Stimulated activated naive CD8-positive, alpha-beta T cell treated with anti-CD3 and anti-CD28 coated beads, Interleukin-15, Interleukin-2, amounts not matched to agents 100 U/mL and 50 U/mL, for 24 hours (primary cell): ENCODE results near the gene TRIOBP.
A peak's percentile ranks its signal among the peaks of the same experiment; 100 is the strongest.

Experiments used
- ATAC-seq: fragments of 150-1000 bp; cut with Tn5 transposase; one replicate; pipeline ENCODE4 v1.10.0; 2021
- DNase-seq: peaks from one replicate; pipeline ENCODE4 v3.0.0; 2021

TRIOBP gene

DNA sequence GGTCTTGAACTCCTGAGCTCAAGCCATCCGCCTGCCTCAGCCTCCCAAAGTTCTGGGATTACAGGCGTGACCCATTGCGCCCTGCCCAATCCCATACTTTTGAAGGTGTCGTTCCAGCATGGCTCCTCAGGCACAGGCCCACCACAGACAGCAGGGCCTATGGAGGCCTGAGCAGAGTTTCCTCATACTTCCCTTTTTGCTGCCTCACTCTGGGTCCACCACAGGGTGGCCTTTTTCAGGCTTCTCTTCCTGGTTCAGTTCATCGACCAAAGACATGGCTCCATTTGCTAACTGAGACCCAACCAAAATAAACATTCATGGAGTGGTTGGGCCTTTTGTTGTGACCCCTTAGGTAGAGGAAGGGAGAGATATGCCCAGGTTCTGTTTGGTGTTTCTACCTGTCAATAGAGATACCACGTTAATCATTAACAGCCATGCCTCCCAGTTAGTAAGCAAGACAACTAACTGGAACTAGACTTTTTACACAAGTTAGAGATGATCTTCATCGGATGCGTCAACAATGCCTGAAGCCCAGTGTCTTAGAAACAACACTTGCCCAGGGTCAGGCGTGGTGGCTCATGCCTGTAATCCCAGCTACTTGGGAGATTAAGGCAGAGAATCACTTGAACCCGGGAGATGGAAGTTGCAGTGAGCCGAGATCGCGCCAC lies 35.1 kb downstream of the TRIOBP start:
- ATAC-seq (no peak), DNase-seq (no peak)

DNA sequence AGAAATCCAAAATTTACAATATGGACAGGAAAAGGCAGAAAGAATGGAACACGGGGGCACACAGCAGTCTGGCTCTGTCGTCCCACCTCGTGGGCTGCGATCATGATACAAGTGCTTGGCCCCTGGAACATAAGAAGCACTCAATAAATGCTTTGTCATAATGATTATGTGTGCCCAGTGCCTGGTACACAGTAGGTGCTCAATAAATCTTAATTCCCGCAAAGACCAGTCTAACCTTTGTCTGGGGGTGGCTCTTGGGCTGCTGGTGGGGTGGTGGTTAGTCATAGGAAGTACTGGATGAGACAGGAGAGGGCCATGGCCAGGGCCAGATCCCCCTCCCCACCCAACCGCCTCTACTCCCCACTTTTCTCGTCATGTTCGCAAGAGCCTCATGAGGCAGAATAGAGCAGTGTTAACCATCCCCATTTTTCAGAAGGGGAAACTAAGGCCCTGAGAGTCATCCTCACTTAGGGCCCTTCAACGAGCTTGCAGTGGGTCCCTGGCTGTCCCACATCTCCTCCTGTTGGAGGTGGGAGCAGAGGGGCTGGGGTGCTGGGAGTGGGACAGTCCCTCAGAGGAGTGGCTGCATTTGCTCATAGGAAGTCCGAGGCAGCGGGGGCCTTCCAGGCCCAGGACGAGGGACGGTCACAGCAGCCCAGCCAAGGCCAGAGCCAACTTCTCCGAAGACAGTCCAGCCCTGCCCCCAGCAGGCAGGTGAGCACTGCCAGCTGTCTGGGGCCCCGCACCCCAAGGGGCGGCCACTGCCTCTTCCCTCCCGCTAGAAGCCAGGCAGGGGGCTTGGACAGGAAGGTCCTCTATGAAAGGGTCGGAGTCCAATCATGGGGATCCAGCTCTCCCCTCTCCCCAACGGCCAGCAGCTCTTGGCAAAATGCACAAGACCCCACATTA lies 36.1 kb downstream of the TRIOBP start:
- ATAC-seq (no peak), DNase-seq (no peak)

DNA sequence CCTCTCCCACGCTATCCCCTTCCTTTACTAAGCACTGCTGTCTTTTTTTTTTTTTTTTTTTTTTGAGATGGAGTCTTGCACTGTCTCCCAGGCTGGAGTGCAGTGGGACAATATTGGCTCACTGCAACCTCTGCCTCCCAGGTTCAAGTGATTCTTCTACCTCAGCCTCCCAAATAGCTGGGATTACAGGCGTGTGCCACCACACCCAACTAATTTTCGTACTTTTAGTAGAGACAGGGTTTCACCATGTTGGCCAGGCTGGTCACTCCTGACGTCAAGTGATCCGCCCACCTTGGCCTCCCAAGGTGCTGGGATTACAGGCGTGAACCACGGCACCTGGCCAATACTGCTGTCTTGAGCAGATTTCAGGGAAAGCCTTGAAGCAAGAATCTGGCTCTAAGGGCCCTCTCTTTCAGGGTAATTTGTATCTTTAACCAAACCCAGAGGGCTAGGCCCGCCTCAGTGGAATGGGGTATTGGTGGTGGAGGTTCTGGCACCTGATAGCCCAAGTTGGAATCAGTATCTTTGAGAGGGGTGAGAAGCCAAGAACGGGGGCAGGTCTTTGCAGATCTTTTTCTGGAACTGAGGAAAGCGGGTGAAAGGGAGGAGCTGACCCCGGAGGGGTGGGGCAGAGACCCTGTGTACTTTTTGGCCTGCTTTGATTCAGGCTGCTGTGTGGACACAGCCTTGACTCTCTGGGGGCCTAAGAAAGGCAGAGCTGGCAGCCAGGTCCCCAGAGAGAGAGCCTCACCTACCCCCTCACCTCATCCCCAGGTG lies 37.0 kb downstream of the TRIOBP start:
- DNase-seq (no peak), ATAC-seq (no peak)

DNA sequence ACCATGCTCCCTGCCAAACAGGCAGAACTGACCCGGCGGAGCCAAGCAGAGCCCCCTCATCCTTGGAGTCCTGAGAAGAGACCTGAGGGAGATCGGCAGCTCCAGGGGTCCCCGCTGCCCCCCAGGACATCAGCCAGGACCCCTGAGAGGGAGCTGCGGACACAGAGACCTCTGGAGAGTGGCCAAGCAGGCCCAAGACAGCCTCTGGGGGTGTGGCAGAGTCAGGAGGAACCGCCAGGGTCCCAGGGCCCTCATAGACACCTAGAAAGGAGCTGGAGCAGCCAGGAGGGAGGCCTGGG lies 37.5 kb downstream of the TRIOBP start:
- ATAC-seq: no peak
- no peak for DNase-seq

DNA sequence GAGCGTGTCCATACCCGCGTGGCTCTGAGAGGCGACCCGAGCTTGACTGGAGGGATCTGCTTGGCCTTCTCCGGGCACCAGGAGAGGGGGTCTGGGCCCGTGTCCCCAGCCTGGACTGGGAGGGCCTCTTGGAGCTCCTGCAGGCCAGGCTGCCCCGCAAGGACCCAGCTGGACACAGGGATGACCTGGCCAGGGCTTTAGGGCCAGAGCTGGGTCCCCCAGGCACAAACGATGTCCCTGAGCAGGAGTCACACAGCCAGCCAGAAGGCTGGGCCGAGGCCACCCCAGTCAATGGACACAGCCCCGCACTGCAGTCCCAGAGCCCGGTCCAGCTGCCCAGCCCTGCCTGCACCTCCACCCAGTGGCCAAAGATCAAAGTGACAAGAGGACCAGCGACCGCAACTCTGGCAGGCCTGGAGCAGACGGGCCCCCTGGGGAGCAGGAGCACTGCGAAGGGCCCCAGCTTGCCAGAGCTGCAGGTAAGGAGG lies 38.2 kb downstream of the TRIOBP start:
- DNase-seq: no peak
- ATAC-seq: no peak

DNA sequence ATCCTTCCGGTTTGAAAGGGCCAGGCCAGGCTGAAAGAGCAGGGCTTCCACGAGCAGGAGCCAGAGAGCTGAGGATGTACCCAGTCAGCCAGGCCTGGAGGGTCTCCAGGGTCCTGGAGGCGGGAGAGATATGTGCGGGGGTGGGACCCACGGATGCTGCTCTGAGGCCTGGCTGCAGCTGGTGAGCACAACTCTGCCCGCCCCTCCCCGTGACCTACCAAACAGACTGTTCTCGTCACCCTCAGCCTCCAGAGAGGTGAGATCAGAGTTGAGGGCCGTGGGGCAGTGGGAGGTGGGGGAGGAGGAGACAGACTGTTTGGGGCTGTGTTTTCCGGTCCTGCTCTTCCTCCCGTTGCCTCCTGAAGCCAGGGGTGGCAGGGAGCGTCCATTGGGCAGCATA lies 42.2 kb downstream of the TRIOBP start:
- DNase-seq: no peak
- ATAC-seq: no peak

DNA sequence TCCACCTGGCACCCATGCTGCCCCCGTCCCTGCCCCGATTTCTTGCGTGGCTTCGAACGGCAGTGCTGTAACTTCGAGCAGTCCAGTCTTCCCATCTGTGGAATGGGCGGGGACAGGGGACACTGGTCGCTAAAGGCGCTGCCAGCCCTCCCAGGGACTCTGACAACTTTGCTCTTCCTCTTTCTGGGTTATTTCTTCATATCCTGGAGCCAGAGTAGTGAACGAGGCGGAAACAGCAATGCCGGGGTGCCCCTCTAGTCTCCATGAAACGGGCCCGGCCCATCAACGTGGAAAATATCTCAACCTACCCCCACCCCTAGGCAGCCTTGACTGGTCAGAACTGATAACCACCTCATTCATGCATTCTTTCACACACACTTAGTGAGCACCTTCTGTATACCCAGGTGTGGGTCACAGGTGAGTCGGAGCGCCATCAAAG lies 42.8 kb downstream of the TRIOBP start:
- no peak for ATAC-seq

DNA sequence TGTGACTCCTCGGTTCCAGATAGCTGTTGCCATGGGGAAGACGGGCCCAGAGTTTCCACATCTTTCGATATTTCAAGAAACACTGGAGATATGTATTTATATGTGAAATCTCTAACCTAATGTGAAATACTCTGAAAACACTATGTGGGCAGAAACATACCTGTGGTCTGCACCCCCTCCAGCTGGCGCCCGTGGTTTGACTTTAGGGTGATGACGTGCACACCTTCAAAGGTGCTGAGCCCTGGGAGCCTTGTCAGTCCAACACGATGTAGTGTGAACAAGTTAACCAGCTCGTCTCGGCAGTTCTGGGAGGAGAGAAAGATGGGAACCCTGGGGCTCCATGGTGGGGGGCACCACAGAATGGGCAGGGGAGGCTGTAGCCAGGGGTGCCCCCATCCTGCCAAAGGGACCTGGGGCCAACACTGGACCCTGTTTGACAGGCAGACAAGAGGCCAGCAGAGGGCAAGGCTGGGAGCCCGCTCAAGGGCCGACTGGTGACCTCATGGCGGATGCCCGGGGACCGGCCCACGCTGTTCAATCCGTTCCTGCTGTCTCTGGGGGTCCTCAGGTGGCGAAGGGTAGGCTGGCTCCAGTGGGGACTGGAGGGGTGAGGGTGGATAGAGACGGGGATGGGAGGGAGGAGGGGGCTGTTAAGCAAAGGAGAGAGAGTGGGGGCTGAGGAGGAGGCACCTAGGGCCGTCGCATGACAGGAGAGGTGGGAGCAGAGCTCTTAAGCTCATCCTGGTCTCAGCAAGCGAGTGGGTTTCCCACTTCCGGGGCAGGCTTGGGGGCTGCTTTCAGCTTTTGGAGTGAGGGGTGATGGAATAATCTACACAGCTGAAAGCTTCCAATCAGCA lies 43.8 kb downstream of the TRIOBP start:
- DNase-seq (peak; percentile 63), ATAC-seq (peak; percentile 70)

More for the DNA sequence above, 42.8 kb downstream of the TRIOBP start:
- no peak for DNase-seq

DNA sequence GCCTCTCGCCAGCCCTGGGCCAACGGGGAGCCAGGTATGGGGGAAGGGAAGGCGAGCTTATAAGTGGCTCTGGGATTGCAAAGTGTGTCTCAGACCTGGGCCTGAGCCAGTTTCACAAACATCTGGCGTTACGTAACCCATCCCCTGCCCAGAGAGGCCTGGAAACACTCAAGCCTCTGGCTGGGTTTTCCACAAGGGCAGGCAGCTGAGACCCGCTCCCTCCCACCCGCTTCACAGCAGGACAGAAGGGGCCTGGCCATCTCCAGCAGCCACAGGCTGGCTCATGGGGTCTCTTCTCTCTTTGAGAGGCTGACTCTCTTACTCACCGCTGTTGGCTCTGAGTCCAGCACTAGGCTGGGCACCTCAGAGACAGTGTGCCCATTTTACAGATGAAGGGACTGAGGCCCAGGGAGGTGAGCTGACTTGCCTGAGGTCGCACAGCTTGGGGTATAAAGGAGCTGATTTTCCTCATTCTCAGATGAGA lies 44.5 kb downstream of the TRIOBP start:
- DNase-seq: no peak

DNA sequence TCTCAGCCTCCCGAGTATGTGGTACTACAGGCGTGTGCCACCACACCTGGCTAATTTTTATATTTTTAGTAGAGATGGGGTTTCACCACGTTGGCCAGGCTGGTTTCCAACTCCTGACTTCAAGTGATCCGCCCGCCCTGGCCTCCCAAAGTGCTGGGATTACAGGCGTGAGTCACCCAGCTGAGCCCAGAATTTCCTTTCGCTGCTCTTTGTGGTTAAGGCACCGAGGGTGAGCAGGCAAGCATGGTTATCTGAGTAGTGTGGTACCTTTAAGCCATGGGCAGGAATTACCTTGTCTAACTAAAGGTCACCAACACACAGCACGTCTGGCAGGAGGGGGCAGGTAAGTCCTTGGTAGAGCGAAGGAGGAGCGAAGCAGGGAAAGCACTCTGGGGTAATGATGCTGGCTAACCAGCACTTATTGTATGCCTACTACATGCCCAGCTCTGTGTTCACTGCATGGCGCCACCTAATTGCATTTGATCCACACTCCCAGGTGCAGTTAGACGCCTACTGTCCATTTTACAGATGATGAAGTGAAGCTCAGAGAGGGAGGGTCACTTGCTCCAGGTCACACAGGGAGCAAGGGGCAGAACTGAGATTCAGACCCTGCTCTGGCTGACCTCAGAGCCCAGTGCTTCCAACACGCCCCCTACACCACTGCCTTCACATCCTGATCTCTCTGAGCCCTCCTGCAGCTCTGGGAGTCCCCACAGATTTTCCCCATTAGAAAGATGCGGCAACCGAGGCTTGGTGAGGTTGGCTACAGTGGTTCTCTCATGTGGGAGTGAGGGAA lies 45.7 kb downstream of the TRIOBP start:
- DNase-seq (peak; percentile 33), ATAC-seq (peak; percentile 16)

More for the DNA sequence above, 44.5 kb downstream of the TRIOBP start:
- ATAC-seq: no peak

DNA sequence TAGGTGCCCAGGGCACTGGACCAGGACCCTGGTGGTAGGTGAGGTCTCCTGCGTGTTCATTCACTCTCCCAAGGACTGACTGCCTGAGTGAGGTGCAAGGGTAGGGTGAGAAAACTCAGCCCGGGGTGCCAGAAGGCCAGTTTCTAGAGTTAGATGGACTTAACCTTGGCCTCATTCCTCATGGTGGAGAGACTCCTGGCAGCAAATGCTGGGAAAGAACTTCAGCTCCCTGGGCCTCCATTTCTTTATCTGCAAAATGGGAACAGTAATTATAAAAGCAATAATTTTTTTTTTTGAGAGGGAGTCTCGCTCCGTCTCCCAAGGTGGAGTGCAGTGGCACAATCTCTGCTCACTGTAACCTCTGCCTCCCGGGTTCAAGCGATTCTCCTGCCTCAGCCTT lies 47.7 kb downstream of the TRIOBP start:
- no peak for DNase-seq
- no peak for ATAC-seq

DNA sequence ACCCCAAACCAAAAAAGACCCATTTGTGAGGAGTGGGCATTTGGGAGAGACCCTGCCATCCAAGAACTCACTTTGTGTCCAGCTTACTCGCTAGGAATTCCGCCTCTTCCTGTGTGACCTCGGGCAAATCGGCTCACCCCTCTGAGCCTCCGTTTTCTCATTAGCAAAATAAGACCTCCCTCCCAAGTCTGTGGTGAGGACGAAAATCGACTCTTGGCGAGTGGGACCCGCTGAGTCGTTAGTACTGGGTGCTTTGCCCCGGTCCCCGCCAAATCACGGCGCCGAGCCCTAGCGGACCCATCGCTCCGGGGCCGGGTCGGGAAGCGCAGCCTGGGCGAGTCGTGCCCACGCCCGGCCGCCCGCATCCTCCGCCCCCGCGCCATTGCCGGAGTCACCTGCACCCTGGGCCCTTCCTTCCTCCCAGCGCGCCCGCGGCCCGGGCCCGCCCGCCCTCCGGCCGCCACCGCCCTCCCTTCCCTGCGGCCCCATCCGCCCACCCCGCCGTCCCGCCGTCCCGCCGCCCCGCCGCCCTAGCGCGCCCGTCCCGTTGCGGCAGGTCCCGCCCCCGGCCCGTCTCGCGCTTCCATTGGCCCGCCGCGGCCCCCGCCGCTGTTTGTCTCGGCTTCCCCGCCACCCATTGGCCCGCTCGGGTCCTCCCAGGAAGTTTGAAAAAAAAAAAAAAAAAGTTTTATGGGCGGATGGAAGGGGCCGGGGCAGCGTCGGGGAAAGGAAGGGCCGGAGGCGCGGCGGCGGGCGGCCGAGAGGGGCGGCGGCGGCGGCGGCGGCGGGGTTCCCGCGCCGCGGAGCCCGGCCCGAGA lies 48.9 kb downstream of the TRIOBP start:
- peak; percentile 92 for DNase-seq
- ATAC-seq: peak; percentile 89

DNA sequence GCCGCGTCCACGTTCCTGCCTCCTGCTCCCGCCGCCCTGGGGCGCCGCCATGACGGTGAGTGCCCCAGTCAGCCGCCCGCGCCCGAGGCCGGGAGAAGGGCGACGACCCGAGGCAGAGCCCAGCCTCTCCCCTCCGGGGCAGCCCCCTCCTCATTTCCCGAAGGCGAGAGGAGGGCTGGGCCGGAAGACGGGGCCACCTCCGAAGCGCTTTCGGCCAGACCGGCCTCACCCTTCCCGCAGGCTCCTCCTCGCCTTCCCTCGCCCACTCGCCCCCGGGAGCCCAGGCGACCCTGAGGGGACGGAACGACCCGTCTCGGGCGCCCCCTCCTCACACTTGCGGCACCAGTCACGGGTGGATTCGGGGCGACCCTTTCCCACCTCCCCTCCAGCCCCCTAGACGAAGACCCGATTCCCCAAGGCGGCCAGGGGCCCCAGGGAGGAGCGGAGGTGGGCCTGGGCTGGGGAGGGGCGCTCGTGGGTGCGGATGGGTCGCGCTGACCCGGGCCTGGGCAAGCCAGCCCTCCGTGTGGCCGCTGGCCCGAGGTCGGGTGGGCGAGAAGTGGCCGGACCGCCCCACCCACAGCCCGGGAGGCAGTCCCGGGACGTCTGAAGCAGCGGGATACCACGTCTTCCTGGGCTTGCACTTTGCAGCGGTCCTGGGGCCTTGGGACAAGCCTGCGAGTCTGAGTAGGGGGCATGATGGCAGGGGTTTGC lies 49.7 kb downstream of the TRIOBP start:
- ATAC-seq: peak; percentile 6
- DNase-seq: peak; percentile 52

DNA sequence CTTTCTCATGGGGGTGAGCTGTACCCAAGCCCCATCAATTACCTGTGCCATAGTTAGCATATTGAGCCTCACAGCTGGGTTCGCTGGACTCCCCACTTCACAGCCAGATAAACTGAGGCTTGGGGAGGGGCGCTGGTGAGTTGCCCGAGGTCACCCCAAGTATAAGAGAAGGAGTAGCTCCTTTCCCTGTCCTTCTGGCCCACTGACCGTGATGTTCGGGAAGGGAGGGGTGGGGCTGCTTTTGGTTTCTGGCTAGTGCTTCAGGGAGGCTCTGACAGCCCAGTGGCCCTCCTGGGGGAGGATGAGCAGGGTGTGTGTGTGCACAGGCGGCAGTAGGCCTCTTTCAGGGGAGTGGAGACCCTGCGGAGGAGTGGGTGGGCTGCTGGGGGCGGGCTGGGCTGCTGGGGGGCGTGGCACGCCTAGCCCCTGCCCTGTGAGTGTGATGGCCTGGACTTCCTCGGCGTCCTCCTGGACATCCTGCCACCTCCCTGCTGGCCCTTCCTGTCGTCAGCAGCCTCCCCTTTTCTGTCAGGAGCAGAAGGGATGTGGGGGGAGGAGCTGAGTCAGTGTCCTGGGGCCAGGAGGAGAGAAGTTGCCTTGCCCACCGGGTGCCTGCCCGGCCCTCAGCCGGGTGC lies 50.3 kb downstream of the TRIOBP start:
- ATAC-seq: no peak
- no peak for DNase-seq

DNA sequence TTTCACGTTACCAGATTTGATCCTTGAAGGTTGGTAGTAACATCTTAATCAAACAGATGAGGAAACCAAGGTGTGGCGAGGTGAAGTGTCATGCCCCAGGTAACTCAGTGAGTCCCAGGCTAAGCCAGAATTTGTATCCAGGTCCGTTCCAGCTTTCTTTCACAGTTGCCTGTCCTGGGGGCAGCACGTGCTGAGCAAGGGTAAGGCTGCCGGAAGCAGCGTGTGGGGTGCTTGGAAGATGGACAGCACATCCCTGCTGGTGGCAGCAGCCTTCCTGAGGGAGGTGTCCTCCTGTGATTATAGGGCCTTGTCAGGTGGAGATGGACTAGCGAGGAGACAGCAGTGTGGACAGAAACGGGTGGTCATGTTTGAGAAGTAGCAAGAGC lies 50.9 kb downstream of the TRIOBP start:
- no peak for DNase-seq
- no peak for ATAC-seq

DNA sequence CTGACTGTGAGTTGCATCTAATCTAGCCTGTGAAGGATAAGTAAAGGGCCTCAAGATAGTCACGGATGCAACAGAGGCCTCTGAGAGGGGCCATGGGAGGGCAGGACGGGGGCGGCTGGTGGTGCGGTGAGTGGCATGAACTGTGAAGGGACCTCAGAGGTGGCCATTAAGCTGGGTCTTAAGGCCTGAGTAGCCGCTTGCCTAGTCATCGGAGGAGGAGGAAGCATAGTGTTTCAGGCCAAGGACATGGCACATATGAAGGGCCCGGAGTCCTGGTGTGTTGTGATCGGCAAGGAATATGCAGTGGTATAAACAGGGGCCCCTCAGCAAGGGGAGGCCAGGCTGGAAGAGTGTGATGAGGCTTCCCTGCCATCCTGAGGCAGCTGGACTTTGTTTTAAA lies 51.8 kb downstream of the TRIOBP start:
- DNase-seq: no peak
- no peak for ATAC-seq

DNA sequence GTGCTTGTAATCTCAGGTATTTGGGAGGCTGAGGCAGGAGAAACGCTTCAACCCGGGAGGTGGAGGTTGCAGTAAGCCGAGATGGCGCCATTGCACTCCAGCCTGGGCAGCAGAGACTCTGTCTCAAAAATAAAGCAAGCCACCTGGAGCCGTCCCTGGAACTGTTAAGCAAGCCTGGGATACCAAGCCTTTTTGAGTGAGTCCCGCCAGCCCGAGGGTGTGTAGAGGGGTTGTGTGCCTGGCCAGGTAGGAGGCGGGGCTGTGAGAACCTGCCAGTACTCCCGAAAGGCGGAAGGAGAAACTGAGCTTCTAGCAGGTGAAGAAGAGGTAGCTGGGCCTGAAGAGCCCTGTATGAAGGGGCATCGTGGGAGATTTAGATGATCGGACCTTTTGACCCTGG lies 52.4 kb downstream of the TRIOBP start:
- DNase-seq (no peak), ATAC-seq (no peak)

DNA sequence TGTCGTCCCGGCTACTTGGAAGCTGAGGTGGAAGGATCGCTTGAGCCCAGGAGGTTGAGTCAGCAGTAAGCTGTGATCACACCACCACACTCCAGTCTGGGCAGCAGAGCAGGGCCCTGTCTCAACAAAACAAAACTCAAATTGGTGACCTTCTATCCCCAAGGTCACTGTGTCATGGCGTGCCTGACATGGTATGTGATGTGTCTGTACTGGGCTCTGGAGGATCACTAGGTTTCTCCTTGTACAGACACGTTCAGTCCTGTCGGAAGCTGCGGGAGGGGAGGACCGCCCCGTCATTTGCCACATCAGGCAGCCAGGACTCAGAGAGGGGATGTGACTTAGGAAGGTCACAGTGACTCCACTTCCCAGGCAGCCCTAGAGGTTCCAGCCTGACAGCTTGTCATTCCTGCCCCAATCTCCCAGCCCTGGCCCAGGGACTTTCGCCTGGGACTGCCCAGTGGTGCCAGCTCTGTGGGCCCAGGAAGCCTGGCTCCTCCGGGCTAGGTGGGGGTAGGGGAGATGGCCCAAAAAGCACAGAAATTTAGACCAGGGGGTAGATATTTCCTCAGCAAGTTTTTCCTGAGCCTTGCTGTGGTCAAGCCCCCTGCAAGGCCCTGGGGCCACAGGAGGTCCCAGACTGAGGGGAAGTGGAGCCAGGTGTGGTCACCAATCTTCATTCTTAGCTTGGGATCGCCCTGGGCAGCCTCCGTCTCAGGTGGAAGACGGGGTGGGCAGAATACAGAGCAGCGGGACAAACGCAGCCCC lies 53.2 kb downstream of the TRIOBP start:
- no peak for DNase-seq
- no peak for ATAC-seq
